Activated CD8-positive, alpha-beta memory T cell treated with anti-CD3 and anti-CD28 coated beads, Interleukin-2, amount 50 U/mL, for 24 hours (primary cell): ENCODE results near the gene SRP68.

ENCODE experiments used
- DNase-seq: peaks from one replicate; pipeline ENCODE4 v3.0.0-alpha.2; 2020; ENCODE audit errors: extremely low read depth

SRP68 gene

GRCh38 chr17:76072148-76072858, at the start of gene SRP68:
Gene SRP68 (minus strand): TSS chr17:76072517. CDS start chr17:76072491, 26 bp downstream.
- peak; percentile 65 for DNase-seq

GRCh38 chr17:76121932-76122430, 49.7 kb upstream of the SRP68 start:
- DNase-seq = no peak

GRCh38 chr17:76120658-76121008, 48.3 kb upstream of the SRP68 start:
- no peak for DNase-seq

- DNase-seq = no peak
Observed at GRCh38 chr17:76119409-76120371, 47.4 kb upstream of the SRP68 start.

- DNase-seq = no peak
Observed at GRCh38 chr17:76115138-76115754, 42.9 kb upstream of the SRP68 start.

- no peak for DNase-seq
Observed at GRCh38 chr17:76111956-76112355, 39.6 kb upstream of the SRP68 start.

GRCh38 chr17:76107509-76107908, 35.2 kb upstream of the SRP68 start:
- no peak for DNase-seq

GRCh38 chr17:76106703-76107102, 34.4 kb upstream of the SRP68 start:
- DNase-seq = no peak

- DNase-seq = no peak
Observed at GRCh38 chr17:76104896-76105231, 32.5 kb upstream of the SRP68 start.

GRCh38 chr17:76104140-76104895, 32.0 kb upstream of the SRP68 start:
- no peak for DNase-seq

- peak; percentile 77 for DNase-seq
Observed at GRCh38 chr17:76103274-76104139, 31.2 kb upstream of the SRP68 start, which contains the start of gene EXOC7. Gene EXOC7 (minus strand): TSS chr17:76103787. CDS start chr17:76103692, 95 bp downstream.

GRCh38 chr17:76102944-76103273, 30.6 kb upstream of the SRP68 start:
- DNase-seq = no peak

GRCh38 chr17:76097716-76098295, 25.5 kb upstream of the SRP68 start:
- no peak for DNase-seq

GRCh38 chr17:76095943-76096342, 23.6 kb upstream of the SRP68 start:
- no peak for DNase-seq

GRCh38 chr17:76094046-76094445, 21.7 kb upstream of the SRP68 start:
- no peak for DNase-seq

- DNase-seq = no peak
Observed at GRCh38 chr17:76092526-76093413, 20.5 kb upstream of the SRP68 start.

GRCh38 chr17:76091526-76092286, 19.4 kb upstream of the SRP68 start:
- no peak for DNase-seq

- DNase-seq = no peak
Observed at GRCh38 chr17:76090517-76091129, 18.3 kb upstream of the SRP68 start.
